SK-N-MC (cell line): ENCODE results near the gene SLC12A3.

Experiments
- EZH2 ChIP-seq: fragments of 200-600 bp; sonication (generic); IDR thresholded peaks from one replicate; pipeline ENCODE4 v1.6.1; 2017; ENCODE audit warnings: antibody characterized with exemption
- FOXP2 ChIP-seq: optimal IDR thresholded peaks from 2 replicates; pipeline ENCODE3; 2011; ENCODE audit warnings: mild to moderate bottlenecking, moderate library complexity; ENCODE audit not compliant: insufficient read depth; ENCODE audit errors: extremely low read length, control extremely low read depth
- POLR2AphosphoS5 ChIP-seq: IDR thresholded peaks from 2 replicates; pipeline ENCODE4 v1.6.1; 2012; ENCODE audit warnings: mild to moderate bottlenecking, low read depth, low read length, borderline replicate concordance

GRCh38 chr16:56921571-56921970 lies 56.6 kb downstream of the SLC12A3 start:
- TF ChIP-seq FOXP2 (no peak), EZH2 (no peak), POLR2AphosphoS5 (no peak)
